ENCODE results near the gene KBTBD8.

DNA sequence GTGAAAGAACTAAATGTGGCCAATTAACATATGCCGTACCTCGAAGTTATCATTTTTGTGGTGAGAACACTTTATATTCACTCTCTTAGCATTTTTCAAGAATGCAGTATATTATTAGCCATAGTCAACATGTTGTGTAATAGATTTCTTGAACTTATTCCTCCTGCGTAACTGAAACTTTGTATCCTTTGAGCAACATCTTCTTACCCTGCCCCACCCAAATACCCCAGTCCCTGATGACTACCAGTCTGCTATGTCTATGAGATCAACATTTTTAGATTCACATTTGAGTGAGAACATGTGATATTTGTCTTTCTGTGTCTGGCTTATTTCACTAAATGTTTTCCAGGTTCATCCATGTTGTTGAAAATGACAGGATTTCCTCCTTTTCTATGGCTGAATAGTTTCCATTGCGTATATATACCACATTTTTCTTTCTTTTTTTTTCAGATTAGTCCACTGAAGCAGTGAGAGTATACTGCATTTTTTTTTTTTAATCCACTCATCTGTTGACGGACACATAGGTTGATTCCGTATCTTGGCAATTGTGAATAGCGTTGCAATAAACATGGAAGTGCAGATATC is 12.7 kb upstream of the KBTBD8 start:
- TF ChIP-seq, protein P1, sequence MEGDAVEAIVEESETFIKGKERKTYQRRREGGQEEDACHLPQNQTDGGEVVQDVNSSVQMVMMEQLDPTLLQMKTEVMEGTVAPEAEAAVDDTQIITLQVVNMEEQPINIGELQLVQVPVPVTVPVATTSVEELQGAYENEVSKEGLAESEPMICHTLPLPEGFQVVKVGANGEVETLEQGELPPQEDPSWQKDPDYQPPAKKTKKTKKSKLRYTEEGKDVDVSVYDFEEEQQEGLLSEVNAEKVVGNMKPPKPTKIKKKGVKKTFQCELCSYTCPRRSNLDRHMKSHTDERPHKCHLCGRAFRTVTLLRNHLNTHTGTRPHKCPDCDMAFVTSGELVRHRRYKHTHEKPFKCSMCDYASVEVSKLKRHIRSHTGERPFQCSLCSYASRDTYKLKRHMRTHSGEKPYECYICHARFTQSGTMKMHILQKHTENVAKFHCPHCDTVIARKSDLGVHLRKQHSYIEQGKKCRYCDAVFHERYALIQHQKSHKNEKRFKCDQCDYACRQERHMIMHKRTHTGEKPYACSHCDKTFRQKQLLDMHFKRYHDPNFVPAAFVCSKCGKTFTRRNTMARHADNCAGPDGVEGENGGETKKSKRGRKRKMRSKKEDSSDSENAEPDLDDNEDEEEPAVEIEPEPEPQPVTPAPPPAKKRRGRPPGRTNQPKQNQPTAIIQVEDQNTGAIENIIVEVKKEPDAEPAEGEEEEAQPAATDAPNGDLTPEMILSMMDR (IDR thresholded peaks at IDR 0.05): no peak
- no peak for TF ChIP-seq ZFX (IDR thresholded peaks at IDR 0.05; ENCODE audit: borderline replicate concordance)

All from 22Rv1 (cell line).